ENCODE results near the gene DOK3.

The DOK3 gene

DNA sequence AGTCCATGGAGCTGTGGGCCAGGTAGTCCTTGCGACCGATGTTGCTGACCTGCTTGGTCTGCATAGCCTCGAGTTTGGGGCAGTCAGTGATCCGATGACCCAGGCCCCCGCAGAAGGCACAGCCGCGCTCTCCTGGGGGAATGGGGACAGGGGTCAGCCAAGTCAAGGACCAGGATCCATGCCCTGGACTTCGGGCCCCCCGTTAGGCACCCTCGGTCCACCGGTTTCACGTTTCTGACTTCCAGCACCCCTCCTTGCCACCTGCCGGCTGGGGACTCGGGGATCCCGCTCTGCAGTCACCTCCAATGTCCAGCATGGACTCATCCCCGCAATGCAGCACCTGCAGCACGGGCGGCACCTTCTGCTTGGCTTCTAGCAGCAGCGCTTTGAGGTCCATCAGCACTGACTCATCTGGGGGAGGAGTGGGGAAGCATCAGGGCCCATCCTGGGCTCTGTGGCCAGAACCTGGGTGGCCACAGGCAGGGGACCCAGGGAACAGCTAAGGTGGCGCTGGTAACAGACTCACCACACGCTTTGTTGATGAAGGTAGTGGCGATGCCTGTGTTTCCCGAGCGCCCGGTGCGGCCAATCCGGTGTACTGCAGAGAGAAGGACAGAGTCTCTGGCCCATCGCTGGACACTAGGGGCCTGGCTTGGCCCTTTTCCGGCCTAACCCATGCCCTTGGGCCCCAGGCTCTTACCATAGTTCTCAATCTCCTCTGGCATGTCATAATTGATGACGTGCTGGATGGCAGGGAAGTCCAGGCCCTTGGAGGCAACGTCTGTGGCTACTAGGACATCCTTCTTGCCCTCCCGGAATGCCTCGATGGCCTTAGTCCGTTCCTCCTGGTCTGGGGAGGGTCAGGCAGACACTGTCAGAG, 2.4 kb upstream of the DOK3 start:
- DNase-seq, result no peak

DNA sequence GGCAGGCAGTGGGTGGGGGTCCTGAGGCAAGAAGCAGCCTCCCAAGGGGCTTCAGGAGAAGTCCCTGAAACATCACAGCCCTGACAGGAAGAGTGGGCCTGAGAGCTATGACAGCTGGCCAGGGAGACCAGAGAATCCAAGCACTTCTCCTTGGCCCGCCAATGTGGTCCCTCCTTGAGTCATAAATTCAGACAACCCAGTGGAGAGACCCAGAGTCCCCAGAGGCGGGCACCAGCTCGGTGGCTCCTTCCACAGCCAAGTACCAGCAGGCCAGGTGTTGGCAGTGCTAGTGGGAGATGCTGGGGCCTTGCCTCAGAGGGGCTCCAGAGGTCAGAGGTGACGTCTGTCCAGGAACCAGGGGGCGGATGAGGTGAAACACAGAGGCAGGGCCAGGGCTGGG, 1.6 kb upstream of the DOK3 start:
- DNase-seq, result no peak

DNA sequence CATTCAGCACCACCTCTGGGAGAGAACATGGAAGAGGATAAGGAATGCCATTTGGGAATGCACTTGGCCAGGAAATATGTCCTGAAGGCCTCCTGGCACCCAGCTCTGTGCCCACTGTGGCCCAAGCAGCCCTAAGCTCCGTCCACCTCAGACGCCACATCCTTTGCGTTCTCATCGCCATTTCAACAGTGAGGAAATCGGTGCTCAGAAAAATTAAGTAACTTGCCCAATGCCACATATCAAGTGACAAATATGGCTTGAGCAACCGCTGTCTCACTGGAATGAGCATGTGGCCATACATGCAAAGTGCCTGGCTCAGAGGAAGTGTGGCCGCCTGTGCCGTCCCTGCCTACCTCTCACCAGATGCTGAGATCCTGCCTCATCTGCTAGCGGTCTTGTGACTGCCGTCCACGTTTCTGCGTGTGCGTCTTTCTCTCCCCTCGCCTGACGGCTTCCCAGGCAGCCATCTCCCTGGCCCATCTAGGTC, 984 bp upstream of the DOK3 start:
- no peak for DNase-seq

DNA sequence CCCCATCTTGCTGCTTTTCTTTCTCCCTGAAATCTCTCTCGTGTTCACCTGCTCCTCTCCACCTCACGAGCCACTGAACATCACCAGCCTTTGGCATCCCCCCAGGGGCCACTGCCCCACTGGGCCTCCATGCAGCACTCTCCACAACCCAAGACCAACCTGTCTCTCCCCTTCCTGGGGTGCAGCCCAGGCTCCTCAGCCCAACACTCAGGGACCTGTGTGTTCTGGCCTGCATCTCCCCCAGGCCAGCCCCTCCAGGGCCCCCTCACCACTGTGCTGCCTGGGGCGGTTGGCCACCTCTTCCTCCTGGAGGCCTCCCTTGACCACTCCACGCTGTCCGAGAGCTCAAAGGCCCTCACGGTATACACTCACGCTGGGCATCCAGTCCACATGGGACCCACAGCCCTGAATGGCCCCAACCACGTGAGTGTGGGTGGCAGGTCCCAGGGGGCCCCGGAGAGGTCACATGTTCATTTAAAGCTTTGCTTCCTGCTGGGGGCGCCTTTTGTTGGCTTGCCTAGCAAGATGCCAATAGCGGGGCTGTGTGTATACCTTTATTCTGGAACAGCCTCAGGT, 453 bp upstream of the DOK3 start:
- no peak for DNase-seq

- DNase-seq, result no peak
Observed at GRCh38 chr5:177508837-177509236, 789 bp downstream of the DOK3 start.

- DNase-seq, result no peak
Observed at GRCh38 chr5:177508221-177508611, 1.4 kb downstream of the DOK3 start.

GRCh38 chr5:177507596-177508220, 1.9 kb downstream of the DOK3 start:
- DNase-seq, result no peak

DNA sequence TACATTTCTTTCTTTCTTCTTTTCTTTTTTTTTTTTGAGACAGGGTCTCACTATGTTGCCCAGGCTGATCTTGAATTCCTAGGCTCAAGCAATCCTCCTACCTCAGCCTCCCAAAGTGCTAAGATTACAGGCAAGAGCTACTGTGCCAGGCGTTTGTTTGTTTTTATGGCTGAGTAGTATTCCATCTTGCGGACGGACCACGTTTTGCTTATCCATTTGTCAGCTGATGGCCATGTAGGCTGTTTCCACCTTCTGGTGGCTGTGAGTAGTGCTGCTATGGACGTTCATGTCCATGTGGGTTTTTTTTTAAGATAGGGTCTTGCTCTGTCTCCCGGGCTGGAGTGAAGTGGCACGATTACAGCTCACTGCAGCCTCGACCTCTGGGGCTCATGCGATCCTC, 2.5 kb downstream of the DOK3 start:
- no peak for DNase-seq

DNA sequence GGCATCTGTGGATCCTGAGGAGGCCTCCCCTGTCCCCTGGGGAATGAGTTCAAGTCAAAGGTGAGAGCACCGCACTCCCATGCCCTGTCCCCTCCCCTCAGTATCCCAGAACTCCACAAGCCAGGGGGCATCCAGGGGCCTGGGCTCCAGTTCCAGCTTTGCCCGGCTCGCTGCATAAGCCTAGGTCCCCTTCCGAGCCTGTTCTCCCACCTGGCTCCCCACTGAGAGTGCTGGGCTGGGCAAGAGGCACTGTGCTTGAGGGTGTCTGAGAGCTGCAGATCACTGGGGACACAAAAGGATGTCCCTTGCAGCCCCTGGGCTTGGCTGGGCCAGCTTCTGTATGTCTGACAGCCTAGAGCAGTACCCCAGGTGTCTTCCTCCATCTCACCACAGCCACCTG, 4.6 kb downstream of the DOK3 start:
- no peak for DNase-seq

GRCh38 chr5:177504086-177505056, 5.3 kb downstream of the DOK3 start:
- DNase-seq, result no peak

GRCh38 chr5:177503351-177504085, 6.1 kb downstream of the DOK3 start:
- no peak for DNase-seq

- DNase-seq, result no peak
Observed at GRCh38 chr5:177502886-177503285, 6.7 kb downstream of the DOK3 start.

DNA sequence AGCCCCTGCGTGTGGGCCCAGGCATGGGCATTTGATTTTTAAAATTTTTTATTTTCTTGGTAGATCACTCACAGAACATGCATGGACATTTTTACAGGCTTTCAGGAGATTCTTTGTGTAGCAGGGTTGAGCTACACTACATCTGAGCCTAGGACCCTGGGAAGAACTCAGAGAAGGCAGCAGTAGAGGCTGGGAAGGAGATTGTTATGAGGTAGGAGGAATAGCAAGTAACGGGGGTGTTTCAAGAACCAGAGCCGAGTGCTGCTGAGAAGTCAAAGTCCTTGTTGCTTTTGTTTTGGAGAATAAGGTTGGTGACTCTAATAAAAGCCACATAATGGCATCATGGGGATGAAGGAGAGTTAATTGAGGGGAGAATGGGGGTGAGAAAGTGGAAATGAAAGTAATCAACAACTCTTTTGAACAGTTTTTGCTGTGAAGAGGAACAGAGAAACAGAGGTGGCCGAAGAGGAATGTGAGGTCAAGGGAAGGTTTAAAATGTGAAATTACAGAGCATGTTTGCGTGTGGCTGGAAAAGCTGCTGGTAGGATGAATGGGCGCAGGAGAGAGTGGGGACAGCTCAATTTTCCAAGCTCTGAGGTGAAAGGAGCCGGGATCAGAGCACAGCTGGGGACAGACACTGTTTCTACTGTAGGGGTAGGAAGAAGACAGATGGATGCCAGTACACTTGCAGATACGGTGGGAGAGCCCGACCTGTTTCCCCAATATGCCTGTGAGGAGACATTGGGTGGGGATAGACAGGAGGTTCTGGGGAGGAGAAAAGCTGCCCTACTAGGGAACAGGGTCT, 7.5 kb downstream of the DOK3 start:
- no peak for DNase-seq

DNA sequence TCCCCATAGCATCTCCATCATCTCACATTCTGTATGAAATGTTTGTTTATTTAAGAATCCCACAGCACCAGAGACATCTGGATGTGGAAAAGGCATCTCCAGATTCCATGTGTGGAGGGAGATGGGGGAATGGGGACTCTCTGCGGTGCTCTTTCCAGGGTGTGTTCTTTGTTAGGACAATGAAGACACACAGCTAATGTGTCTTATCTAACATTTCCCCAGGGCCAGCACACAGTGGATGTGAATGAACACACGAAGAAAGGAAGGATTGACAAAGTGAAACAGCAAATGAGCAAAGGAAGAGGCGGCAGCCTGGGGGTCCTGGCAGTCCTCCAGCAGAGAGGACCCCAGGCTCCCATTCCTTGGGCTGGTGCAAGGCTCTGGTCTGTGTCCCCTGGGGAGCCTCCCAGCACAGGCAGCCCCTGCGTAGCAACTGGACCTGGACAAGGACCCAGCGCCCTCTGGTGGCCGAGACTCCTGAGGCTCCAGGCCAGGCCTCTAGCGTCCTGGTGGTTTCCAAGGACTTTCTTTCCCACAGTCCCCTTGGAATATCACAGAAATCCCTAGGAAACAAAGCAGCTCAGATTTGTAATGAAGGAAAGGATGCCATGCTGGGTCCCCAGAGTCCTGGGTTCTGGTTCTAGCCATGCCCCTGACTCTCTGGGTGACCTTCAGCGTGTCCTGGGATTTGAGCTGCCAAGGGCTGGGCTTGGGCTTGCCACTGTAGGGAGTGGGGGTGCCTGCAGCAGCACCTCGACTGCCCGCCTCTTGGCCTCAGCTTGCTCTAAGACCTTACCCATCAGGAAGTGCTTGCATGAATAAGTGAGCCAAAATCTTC, 8.7 kb downstream of the DOK3 start:
- DNase-seq, result peak; percentile 26

- no peak for DNase-seq
Observed at GRCh38 chr5:177499842-177500241, 9.8 kb downstream of the DOK3 start.

DNA sequence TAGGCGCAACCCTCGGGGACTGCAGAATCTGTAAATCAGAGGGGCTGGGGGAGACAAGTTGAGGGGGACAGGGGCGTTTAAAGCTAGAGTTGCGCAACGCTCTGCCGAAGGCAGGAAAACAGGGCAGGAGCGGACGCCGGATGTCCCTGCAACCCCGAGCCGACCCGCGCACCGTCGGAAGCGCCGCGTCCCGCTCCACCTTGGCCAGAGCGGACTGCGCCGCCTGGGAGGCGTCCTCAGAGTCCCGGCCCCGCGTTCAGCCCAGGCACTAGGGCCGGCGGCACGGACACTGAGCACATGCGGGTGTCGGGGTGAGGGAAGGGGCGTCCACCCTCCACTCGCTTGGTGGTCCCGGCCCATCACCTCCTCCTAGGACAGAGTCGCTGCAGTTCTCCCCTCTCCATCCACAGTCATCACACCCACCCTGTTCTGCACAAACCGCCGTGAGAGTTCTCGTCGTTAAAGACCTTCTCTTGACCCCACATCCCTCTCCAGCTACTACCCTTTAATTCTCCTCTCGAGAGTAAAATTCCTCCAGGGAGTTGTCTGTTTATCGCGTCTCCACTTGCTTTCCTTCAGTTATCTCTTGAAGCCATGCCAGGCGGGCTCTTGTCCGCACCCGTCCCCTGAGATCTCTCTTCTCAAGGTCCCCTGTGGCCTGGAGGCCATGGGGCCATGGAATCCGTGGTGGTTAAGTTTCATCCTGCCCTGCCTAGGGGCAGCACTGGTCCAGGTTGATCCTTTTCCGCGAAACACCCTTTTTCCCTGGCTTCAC, 11.4 kb downstream of the DOK3 start:
- DNase-seq, result no peak

DNA sequence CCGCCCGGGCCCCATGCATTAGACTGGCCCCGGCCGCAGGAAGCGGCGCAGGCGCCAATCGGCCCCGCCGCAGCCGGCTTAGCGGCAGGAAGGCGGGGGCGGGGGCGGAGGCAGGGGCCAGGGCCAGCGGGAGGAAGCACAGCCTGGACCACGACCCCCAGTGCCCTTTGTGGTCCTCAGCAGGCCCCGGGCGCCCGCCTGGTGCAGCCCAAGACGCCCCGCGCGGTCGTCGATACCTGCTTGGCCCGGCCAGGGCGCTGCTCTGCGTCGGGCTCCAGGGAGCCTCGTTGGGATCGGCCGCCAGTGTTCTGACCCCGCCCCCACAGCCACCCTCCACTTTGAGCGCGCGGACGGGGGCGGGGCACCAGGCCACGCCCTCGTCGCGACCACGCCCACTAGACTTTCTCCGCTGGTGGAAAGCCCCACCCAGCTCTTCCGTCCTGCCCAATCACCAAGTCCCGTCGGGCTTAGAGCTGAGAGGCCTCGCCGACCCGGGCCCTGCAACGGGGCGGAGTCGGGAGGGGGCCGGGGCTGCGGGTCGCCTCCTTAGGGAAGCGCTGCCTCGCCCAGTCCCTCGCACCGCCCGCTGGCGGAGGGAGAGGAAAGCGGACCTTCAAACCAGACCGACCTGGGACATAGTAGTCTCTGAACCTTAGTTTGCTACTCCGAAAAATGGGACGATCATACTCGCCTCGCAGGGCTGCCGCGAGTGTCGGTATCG, 12.2 kb downstream of the DOK3 start, which contains the start of gene PDLIM7:
Gene PDLIM7, minus strand, starts transcription at position 313 of the 721 bp plus-strand sequence. CDS start 1,092 bp downstream, outside the sequence.
- peak; percentile 69 for DNase-seq

- peak; percentile 21 for DNase-seq
Observed at GRCh38 chr5:177496727-177497291, 12.8 kb downstream of the DOK3 start.
